ENCODE measurements around the gene SCAMP1.
"Not testable (repeated sequence)": the region's sequence is repeated elsewhere in the genome, so short reads cannot be mapped to it uniquely, and the experiment has no call there.

Gene SCAMP1

GRCh38 chr5:78433972-78434371, 73.6 kb downstream of the SCAMP1 start:
- no peak for DNase-seq

DNA sequence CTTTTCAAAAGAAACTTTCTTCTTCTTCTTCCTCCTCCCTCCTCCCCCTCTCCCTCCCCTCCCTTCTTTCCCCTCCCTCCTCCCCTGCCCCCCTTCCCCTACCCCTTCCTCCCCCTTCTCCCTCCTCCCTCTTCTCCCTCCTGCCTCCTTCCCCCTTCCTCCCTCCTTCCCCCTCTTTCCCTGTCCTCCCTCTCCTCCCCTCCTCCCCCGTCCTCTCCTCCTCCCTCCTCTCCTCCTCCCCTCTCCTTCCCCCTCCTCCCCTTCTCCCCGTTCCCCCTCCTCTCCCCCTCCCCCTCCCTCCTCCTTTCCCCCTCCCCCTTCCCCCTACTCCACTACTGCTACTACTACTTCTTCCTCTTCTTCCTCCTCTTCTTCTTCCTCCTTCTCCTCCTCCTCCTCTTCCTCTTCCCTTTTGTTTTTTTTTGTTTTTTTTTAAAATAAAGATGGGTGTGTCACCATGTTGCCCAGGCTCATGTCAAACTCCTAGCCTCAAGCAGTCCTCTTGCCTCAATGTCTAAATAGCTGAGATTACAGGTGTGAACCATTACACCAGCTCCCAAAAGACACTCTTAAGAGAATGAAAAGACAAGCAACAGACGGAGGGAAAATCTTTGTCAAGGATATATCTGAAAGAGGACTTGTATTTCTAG, 87.5 kb downstream of the SCAMP1 start:
- no peak for DNase-seq

GRCh38 chr5:78449103-78449502, 88.7 kb downstream of the SCAMP1 start:
- no peak for DNase-seq

DNA sequence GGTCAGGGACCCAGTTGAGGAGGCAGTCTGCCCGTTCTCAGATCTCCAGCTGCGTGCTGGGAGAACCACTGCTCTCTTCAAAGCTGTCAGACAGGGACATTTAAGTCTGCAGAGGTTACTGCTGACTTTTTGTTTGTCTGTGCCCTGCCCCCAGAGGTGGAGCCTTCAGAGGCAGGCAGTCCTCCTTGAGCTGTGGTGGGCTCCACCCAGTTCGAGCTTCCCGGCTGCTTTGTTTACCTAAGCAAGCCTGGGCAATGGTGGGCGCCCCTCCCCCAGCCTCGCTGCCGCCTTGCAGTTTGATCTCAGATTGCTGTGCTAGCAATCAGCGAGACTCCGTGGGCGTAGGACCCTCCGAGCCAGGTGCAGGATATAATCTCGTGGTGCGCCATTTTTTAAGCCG, 97.1 kb downstream of the SCAMP1 start:
- DNase-seq, result not testable (repeated sequence)

GRCh38 chr5:78458843-78459242, 98.4 kb downstream of the SCAMP1 start:
- no peak for DNase-seq

DNA sequence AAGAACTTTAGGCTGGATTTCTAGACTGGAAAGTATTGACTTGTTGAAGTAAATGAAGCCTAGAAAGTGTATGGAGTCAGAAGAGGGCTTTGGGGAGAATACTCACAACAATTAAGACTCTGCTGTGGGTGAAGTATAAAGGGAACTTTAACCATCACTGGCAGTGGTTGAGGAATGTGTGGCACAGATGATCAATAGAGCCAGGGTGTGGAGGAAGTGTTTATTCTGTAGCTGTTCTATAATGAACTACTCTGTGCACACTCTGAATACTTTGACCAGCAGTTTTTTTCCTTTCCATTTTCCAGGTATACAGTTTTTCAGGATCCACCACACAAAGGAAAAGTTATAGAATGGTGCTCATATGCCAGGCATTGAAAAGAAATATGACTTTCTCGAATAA, 106.7 kb downstream of the SCAMP1 start:
- DNase-seq, result no peak

GRCh38 chr5:78467752-78468357, 107.4 kb downstream of the SCAMP1 start:
- DNase-seq, result peak; percentile 61

- DNase-seq, result no peak
These were observed 111.5 kb downstream of the SCAMP1 start for GRCh38 chr5:78471896-78472295.

GRCh38 chr5:78472469-78473106, 112.2 kb downstream of the SCAMP1 start:
- peak; percentile 70 for DNase-seq

GRCh38 chr5:78473751-78474150, 113.3 kb downstream of the SCAMP1 start:
- peak; percentile 66 for DNase-seq

GRCh38 chr5:78475370-78475769, 115.0 kb downstream of the SCAMP1 start:
- no peak for DNase-seq

DNA sequence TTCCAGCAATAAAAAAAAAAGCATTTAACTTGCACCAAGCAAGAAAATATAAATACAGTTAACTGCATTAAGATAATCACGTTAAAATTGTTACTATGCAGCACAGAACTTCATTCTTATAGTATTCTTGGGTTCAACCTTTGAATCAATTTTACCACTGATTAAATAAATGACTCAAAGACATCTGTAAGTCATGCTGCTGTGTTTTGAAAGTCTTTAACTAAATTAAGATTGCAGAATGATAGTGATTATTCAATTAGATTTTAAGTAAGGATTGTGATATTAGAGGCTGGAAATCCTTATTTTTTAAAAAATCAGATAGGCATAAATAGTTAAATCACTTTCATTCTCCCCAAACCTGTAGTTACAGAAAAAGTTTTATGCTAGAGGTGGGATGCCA, 116.4 kb downstream of the SCAMP1 start:
- no peak for DNase-seq

- DNase-seq, result no peak
These were observed 122.5 kb downstream of the SCAMP1 start for GRCh38 chr5:78482948-78483347.

DNA sequence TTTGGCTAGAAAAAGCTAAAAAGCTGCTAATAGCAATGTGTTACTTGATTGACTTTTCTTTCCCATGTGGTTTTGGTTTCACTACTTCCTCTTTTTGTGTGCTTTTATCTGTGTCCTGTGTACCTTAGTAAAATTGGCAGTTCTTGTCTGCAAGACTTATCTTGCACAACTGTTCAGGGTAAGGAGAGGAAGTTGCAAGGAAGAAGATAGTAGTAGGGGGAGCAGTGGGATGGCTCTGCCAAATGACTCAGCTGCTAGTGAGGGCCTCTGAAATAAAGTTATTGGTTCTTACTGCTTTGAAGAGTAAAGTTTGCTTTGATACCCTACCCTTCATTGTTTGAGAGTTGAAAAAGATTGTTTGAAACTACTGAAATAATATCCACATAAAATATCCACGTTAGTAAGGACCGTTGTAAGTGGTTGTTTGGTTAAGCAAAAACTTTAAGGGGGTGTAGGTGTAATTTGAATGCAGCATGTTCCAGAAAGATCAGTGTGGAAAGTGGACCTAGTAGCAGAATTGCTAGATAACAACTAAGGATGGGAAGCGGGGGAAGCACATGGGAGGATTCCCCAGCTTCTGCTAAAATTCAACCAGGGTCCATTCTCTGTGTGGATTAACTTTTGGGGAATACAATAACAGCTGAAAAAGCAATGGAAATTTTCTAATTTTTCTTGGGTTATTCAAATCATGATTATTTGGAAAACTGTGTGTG, 123.5 kb downstream of the SCAMP1 start:
- peak; percentile 96 for DNase-seq

GRCh38 chr5:78486218-78486617, 125.8 kb downstream of the SCAMP1 start:
- no peak for DNase-seq

- no peak for DNase-seq
These were observed 127.4 kb downstream of the SCAMP1 start for GRCh38 chr5:78487846-78488245.

- no peak for DNase-seq
These were observed 130.5 kb downstream of the SCAMP1 start for GRCh38 chr5:78490709-78491485.

GRCh38 chr5:78492224-78492623, 131.8 kb downstream of the SCAMP1 start:
- no peak for DNase-seq

GRCh38 chr5:78492650-78493049, 132.2 kb downstream of the SCAMP1 start:
- no peak for DNase-seq

GRCh38 chr5:78495800-78496199, 135.4 kb downstream of the SCAMP1 start:
- no peak for DNase-seq

GRCh38 chr5:78496373-78496772, 136.0 kb downstream of the SCAMP1 start:
- DNase-seq, result no peak

DNA sequence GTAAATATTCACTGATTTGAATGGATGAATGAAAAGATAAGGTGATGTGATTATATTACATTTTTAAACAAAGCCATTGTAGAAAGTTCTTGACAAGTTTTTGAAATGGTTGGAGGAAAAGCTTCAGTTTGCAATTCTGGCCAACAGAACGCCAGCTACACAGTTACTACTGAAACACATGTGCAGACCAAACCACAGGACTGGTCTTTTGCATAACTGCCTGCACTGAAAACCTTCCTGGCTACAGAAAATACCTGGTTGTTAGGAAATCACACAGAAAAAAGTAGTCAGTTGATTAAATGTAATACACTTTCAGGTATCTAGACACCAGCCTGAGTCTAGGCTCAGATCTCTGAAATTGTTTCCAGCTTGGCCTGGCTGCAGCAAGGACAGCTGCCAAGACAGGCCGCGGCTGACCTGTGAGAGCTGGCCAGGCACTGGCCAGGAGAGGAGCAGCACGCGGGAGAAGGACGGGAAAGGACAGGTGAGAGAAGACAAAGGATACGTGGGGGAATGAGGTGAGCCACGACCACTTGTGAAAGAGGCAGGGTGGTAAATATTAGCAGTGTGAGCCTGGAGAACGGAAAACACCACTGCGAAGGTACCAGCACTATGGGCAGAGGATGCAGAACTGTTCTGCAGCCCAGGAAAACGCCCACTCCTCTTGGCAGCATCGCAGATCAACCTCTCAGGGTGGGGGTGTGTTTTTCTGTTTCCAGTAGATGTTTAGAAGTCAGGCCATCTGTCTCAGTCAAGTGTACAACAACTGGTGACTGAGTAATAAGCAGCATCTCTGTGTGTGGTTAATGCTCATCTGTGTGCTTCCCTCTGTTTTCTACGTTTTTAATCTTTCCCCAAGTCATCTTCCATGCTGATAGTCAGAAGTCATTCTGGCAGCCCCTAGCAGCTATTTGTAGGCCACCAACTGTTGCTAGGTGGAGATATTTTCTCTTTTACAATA, 137.4 kb downstream of the SCAMP1 start:
- DNase-seq, result peak; percentile 51

All from hematopoietic multipotent progenitor cell treated with erythropoietin and hydrocortisone succinate and interleukin-3 and kit ligand, for 8 days (in vitro differentiated cells).